Measurements from ENCODE around the gene KSR2. TPM values are rescaled to one million over a fixed set of nuclear protein-coding genes. Genes with fewer than 3 reads are reported as not detected.

Gene KSR2
- total and polyA plus RNA-seq, 2 of the 4 experiments (the other 2 are of a cell fraction) = not detected

DNA sequence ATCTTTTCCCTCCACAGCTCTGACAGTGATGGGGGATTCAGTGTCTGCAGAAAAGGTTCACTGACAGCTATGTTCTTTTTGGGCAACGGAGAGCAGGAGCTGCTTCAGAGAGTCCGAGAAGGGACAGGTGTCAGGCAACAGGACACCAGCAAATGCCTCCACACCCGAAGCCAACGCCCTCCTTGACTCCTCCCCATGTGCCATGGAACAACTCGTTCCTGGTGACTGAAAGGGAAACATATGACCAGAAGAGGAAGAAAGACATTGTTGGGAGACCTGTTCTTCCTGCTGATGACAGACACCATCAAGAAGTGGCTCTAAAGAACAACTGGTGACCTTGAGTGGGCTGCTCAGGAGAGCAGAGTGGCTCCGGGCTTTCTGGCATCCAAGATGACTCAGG, 435.1 kb downstream of the KSR2 start:
- Histone ChIP-seq H3K4me2 (ENCODE audit: low read depth, low read length) (no peak overlapping the region), H3K18ac (ENCODE audit: low read depth, low read length) (no peak overlapping the region), H3K4me3 (ENCODE audit: insufficient read depth, low read depth, low read length) (no peak overlapping the region), H2AK9ac (replicated peaks; ENCODE audit: low read depth, low read length, poor library complexity) (no peak overlapping the region), H2BK5ac (ENCODE audit: low read depth, low read length, poor library complexity, severe bottlenecking) (no peak overlapping the region), H3K4ac (ENCODE audit: low read depth, low read length) (no peak overlapping the region), H3K9me1 (ENCODE audit: insufficient read depth, low read length) (no peaks in the 10 kb centered on the region), H4K8ac (ENCODE audit: low read depth in 2 of 2, low read length in 2 of 2) (no peak overlapping the region), H3K9me3 (ENCODE audit: control insufficient read depth, insufficient read depth, low read length) (peaks cover 25% of the 10 kb centered on the region), H4K5ac (ENCODE audit: low read depth, low read length) (no peak overlapping the region), H4K20me1 (ENCODE audit: insufficient read depth, low read length) (no peaks in the 10 kb centered on the region), H2AFZ (replicated peaks; ENCODE audit: low read length, poor library complexity) (no peak overlapping the region), H2BK15ac (ENCODE audit: low read depth, low read length) (no peak overlapping the region), H3K27ac (ENCODE audit: insufficient read depth, low read length) (no peak overlapping the region), H3K56ac (ENCODE audit: extremely low read depth, insufficient read depth, low read length) (no peak overlapping the region), H2BK20ac (ENCODE audit: low read depth, low read length) (no peak overlapping the region), H3K79me1 (ENCODE audit: low read depth in 1 of 2, low read length in 2 of 2) (no peaks in the 10 kb centered on the region), H4K91ac (ENCODE audit: insufficient read depth, low read depth, low read length) (no peak overlapping the region), H3K4me1 (ENCODE audit: control insufficient read depth, insufficient read depth, low read length) (no peaks in the 10 kb centered on the region), H3K14ac (replicated peaks; ENCODE audit: low read depth, low read length) (no peak overlapping the region), H2AK5ac (ENCODE audit: low read depth, low read length) (no peak overlapping the region), H3K27me3 (ENCODE audit: control insufficient read depth, insufficient read depth, low read length) (no peaks in the 10 kb centered on the region), H3K9ac (ENCODE audit: low read depth, low read length) (no peak overlapping the region), H2BK120ac (ENCODE audit: low read depth, low read length) (no peak overlapping the region), H3K23ac (ENCODE audit: low read depth, low read length) (no peak overlapping the region), H3K36me3 (ENCODE audit: control insufficient read depth, insufficient read depth, low read length) (no peaks in the 10 kb centered on the region)
- in situ Hi-C loops (cut with MboI; ENCODE audit: low sequenced_read_pairs) (no loop called here), intact Hi-C loops (cut with micrococcal nuclease) (no loop called here), dilution Hi-C loops (cut with HindIII; ENCODE audit: low sequenced_read_pairs, unreplicated experiment) (no loop called here)
- POLR2A ChIA-PET (ENCODE audit: unreplicated experiment) = no interaction called here
- no TSS peak for BruUV-seq (replicated peaks)
- TF ChIP-seq, protein P1, sequence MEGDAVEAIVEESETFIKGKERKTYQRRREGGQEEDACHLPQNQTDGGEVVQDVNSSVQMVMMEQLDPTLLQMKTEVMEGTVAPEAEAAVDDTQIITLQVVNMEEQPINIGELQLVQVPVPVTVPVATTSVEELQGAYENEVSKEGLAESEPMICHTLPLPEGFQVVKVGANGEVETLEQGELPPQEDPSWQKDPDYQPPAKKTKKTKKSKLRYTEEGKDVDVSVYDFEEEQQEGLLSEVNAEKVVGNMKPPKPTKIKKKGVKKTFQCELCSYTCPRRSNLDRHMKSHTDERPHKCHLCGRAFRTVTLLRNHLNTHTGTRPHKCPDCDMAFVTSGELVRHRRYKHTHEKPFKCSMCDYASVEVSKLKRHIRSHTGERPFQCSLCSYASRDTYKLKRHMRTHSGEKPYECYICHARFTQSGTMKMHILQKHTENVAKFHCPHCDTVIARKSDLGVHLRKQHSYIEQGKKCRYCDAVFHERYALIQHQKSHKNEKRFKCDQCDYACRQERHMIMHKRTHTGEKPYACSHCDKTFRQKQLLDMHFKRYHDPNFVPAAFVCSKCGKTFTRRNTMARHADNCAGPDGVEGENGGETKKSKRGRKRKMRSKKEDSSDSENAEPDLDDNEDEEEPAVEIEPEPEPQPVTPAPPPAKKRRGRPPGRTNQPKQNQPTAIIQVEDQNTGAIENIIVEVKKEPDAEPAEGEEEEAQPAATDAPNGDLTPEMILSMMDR (conservative IDR thresholded peaks at IDR 0.05; ENCODE audit: low read depth, low read length) = no peak
- TF ChIP-seq RAD21 (IDR thresholded peaks at IDR 0.05; ENCODE audit: low read length) (no peak), SMC3 (IDR thresholded peaks at IDR 0.05; ENCODE audit: low read depth, low read length) (no peak), NFE2L2 (IDR thresholded peaks at IDR 0.05; ENCODE audit: low read depth, low read length) (no peak), MAZ (IDR thresholded peaks at IDR 0.05; ENCODE audit: borderline replicate concordance, low read depth, low read length) (no peak), CEBPB (IDR thresholded peaks at IDR 0.05; ENCODE audit: low read depth, low read length) (no peak), BHLHE40 (IDR thresholded peaks at IDR 0.05; ENCODE audit: low read depth, low read length) (no peak), MAFK (IDR thresholded peaks at IDR 0.05; ENCODE audit: low read depth, low read length) (no peak), RCOR1 (IDR thresholded peaks at IDR 0.05; ENCODE audit: insufficient replicate concordance, low read length) (no peak), RFX5 (IDR thresholded peaks at IDR 0.05; ENCODE audit: low read depth, low read length) (no peak), MXI1 (IDR thresholded peaks at IDR 0.05; ENCODE audit: borderline replicate concordance, low read depth, low read length) (no peak), POLR2A (IDR thresholded peaks at IDR 0.05; ENCODE audit: low read depth, low read length) (no peak), FOS (IDR thresholded peaks at IDR 0.05; ENCODE audit: low read depth, low read length) (no peak), CHD1 (IDR thresholded peaks at IDR 0.05; ENCODE audit: low read depth, low read length) (no peak)
- TF ChIP-seq, protein P2, sequence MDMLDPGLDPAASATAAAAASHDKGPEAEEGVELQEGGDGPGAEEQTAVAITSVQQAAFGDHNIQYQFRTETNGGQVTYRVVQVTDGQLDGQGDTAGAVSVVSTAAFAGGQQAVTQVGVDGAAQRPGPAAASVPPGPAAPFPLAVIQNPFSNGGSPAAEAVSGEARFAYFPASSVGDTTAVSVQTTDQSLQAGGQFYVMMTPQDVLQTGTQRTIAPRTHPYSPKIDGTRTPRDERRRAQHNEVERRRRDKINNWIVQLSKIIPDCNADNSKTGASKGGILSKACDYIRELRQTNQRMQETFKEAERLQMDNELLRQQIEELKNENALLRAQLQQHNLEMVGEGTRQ (IDR thresholded peaks at IDR 0.05; ENCODE audit: low read depth, low read length) = no peak
- TF ChIP-seq, protein P3, sequence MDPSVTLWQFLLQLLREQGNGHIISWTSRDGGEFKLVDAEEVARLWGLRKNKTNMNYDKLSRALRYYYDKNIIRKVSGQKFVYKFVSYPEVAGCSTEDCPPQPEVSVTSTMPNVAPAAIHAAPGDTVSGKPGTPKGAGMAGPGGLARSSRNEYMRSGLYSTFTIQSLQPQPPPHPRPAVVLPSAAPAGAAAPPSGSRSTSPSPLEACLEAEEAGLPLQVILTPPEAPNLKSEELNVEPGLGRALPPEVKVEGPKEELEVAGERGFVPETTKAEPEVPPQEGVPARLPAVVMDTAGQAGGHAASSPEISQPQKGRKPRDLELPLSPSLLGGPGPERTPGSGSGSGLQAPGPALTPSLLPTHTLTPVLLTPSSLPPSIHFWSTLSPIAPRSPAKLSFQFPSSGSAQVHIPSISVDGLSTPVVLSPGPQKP (IDR thresholded peaks at IDR 0.05; ENCODE audit: borderline replicate concordance, low read depth, low read length) = no peak
- 20% methylated on average over 2 of the region's 6 CpGs; no CpG with 5 or more reads in 1 of the 2 experiments for WGBS, 2 experiments (ENCODE audit: extremely low coverage in 2 of 2, insufficient read length in 1 of 2)
- DNase-seq (no peak), ATAC-seq (ENCODE audit: low read depth) (no peak)
- CTCF ChIA-PET = no interaction called here

Data from IMR-90 (cell line).